ENCODE measurements around the gene KRTAP10-12.

Gene KRTAP10-12

DNA sequence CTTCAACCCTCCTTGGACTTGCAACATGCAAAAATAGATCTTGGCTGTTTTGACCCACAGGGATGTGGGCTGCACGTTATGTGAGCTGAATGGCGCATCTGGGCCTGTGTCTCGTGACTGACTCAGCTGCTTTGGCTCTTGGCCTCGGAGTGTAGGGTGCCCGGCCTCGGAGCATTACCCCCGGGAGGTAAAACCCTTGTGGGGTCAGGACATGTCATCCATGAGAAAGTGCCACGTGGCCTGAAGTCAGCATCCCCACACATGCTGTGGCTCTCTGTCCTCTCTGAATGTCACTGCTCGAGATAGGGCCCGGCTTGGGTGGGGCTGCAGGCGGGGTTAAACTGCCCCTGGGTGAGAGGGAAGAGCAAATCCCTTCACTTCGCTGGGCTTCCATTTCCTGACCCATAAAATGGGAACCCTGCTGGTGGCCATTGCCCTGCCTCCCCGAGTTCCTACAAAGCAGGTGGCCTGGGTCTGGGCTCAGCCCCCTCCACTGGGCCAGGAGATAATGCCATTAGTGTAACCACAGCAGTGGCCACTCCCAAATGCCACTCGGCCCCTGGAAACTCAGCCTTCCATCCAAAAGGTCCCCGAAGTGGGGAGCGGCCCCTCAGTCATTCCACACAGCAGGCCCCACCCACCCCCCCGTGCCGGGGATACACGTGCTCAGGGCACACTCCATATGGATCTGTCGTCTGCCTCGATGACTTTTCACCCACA lies 37.2 kb downstream of the KRTAP10-12 start:
- no peak for DNase-seq (ENCODE audit: low read depth, low spot score)
- TF ChIP-seq, protein P1, sequence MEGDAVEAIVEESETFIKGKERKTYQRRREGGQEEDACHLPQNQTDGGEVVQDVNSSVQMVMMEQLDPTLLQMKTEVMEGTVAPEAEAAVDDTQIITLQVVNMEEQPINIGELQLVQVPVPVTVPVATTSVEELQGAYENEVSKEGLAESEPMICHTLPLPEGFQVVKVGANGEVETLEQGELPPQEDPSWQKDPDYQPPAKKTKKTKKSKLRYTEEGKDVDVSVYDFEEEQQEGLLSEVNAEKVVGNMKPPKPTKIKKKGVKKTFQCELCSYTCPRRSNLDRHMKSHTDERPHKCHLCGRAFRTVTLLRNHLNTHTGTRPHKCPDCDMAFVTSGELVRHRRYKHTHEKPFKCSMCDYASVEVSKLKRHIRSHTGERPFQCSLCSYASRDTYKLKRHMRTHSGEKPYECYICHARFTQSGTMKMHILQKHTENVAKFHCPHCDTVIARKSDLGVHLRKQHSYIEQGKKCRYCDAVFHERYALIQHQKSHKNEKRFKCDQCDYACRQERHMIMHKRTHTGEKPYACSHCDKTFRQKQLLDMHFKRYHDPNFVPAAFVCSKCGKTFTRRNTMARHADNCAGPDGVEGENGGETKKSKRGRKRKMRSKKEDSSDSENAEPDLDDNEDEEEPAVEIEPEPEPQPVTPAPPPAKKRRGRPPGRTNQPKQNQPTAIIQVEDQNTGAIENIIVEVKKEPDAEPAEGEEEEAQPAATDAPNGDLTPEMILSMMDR (IDR thresholded peaks at IDR 0.05; ENCODE audit: insufficient read depth, low read length, missing control alignments): no peak
- POLR2A ChIA-PET: no interaction called here
- H3K4me3 ChIP-seq (ENCODE audit: low read depth, low read length): no peak overlapping the region
- CTCF ChIA-PET: no interaction called here

DNA sequence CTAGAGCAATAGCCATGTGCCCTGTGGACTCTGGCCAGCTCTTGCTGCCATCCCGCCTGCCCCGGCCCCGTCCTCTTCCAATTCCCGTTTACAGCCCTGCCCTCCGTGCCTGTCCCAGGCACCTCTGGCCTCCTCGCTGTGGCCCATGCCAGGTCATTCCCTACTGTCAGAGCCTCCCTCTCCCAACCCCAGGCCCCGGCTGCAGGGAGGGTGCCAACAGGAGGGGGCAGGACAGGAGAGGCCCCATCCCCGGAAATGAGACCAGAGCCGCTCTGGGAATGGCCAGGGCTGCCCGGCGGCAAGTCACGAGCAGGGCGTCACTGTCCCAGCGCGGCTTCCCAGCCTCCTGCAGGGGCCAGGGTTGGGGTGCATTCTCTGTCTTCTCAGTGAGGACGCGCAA lies 37.9 kb downstream of the KRTAP10-12 start:
- no peak overlapping the region for H3K4me3 ChIP-seq (ENCODE audit: low read depth, low read length)
- POLR2A ChIA-PET: no interaction called here
- DNase-seq (ENCODE audit: low read depth, low spot score): no peak
- TF ChIP-seq, protein P1 (IDR thresholded peaks at IDR 0.05; ENCODE audit: insufficient read depth, low read length, missing control alignments): no peak
- CTCF ChIA-PET: no interaction called here

DNA sequence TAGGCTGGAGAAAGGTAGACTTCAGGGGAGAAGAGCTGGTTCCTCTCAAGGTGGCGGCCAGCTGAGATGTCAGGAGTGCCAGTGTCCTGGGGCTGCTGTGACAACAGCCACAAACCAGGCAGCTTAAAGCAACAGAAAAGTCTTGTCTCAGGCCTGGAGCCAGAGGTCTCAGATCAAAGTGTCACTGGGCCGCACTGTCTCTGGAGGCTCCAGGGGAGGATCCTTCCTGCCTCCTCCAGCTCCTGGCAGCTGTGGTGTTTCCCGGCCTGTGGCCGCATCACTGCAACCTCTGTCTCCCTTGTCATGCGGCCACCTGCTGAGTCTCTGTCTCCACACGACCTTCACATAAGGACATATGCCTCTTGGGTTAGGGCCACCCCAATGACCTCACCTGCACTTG lies 38.8 kb downstream of the KRTAP10-12 start:
- H3K4me3 ChIP-seq (ENCODE audit: low read depth, low read length): no peak overlapping the region
- ChIA-PET CTCF (no interaction called here), POLR2A (no interaction called here)
- TF ChIP-seq, protein P1 (IDR thresholded peaks at IDR 0.05; ENCODE audit: insufficient read depth, low read length, missing control alignments): no peak
- no peak for DNase-seq (ENCODE audit: low read depth, low spot score)

DNA sequence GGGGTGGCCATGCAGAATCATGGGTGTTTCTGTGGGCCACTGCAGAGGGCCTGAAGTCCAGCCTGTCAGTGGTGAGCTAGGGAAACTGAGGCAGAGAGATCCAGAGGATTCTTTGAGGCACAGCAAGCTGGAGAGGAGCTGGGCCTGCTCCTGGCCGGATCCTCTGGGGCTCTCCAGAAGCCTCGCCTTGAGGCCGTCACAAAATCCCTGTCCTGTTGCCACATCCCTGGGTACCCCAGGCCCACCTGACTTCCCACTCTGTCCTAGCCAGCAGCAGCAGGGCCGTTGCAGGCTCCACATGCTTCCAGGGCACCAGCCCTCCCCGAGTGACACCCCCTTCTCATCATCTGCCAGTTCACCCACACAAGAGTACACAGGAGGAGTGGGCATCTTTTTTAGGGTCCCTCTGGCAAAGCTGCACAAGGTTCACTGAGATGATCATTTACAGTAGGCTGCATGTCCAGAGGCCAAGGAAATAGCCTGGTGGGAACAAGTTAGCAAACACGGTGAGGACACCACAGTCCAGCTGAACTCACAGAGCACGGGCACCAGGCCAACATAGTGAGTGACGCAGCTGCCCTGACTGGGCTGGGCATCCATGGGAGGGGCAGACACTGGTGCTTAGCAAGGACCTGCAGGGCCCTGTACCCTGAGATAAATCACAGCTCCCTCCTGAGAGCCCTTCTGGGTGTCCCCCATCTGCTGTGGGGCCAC lies 39.5 kb downstream of the KRTAP10-12 start:
- no peak overlapping the region for H3K4me3 ChIP-seq (ENCODE audit: low read depth, low read length)
- ChIA-PET CTCF (no interaction called here), POLR2A (no interaction called here)
- no peak for DNase-seq (ENCODE audit: low read depth, low spot score)
- TF ChIP-seq, protein P1 (IDR thresholded peaks at IDR 0.05; ENCODE audit: insufficient read depth, low read length, missing control alignments): no peak

DNA sequence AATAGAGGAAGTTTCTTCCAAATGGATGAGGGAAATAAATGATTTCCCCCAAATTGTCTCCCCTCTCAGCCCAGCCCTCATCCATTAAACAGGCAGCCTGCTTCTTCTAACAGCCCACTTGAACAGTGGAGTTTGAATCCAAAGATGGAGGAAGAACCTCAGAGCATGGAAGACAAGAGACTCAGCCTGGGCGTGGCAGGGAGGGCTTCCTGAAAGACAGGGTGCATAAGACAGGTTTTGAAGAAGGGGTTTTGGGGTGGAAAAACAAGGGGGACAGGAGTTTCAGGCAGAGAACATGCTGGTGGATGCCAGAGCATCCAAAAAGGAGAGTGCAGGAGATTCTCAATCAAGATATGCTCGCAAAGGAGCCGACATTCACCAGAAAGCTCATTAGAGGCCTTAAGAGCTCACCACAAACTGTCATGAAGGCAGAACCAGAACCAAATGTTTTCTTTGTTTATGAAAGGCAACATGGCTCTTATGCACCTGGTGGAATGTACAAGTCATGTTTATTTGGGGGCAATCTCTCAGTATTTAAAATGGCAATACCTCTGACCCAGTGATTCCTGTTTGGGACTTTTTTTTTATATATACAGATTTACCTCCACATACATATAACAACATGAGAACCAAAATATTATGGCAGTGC lies 40.9 kb downstream of the KRTAP10-12 start:
- TF ChIP-seq, protein P1 (IDR thresholded peaks at IDR 0.05; ENCODE audit: insufficient read depth, low read length, missing control alignments): no peak
- ChIA-PET POLR2A (no interaction called here), CTCF (no interaction called here)
- H3K4me3 ChIP-seq (ENCODE audit: low read depth, low read length): no peak overlapping the region
- no peak for DNase-seq (ENCODE audit: low read depth, low spot score)

DNA sequence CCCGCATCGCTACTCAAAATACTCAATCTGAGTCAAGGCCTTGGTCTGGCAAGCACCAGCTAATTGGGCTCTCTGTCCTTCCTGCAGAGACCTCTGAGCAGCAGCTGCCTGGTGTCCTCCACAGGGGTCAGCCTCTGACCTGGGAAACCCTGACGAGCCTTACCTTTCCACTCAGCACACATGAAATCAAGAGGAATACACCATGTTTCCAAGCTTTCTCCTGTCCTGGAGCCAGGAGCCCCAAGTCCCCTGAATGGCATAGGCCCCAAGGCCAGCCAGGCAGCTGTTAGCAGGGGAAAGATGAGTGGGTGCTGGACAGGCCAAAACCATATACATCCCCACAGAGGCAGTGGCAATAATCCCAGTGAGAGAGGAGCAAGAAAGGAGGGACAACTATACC lies 41.6 kb downstream of the KRTAP10-12 start:
- TF ChIP-seq, protein P1 (IDR thresholded peaks at IDR 0.05; ENCODE audit: insufficient read depth, low read length, missing control alignments): no peak
- ChIA-PET CTCF (no interaction called here), POLR2A (no interaction called here)
- H3K4me3 ChIP-seq (ENCODE audit: low read depth, low read length): no peak overlapping the region
- DNase-seq (ENCODE audit: low read depth, low spot score): no peak
